Measurements from ENCODE around the gene KCNMA1.

- TF ChIP-seq CTCF (IDR thresholded peaks at IDR 0.05; ENCODE audit: low read depth, low read length) (no peak), POLR2A (IDR thresholded peaks at IDR 0.05; ENCODE audit: extremely low read depth, insufficient read length) (no peak), MAX (IDR thresholded peaks at IDR 0.05; ENCODE audit: low read depth, low read length) (no peak)
Measured at GRCh38 chr10:77485847-77486246, 151.8 kb downstream of the KCNMA1 start.

All from NB4 (cell line).